GM23338 (cell line): Measurements from ENCODE around the gene CACNG6. TPM values are rescaled to one million over a fixed set of nuclear protein-coding genes. Genes with fewer than 3 reads are reported as not detected.

Experiments
- CREB1 ChIP-seq: fragments of 250-450 bp; sonication (Bioruptor Pico); IDR thresholded peaks from 2 replicates; pipeline ENCODE4 v1.5.0; 2020; ENCODE audit warnings: low read depth, mild to moderate bottlenecking, moderate library complexity
- ETS1 ChIP-seq: IDR thresholded peaks from 2 replicates; pipeline ENCODE4 v1.6.1; 2016; ENCODE audit warnings: antibody characterized with exemption
- EZH2 ChIP-seq: fragments of 200-600 bp; sonication (generic); IDR thresholded peaks from one replicate; pipeline ENCODE4 v1.8.0; 2017; ENCODE audit warnings: antibody characterized with exemption, mild to moderate bottlenecking, low read depth; ENCODE audit not compliant: unreplicated experiment
- EZH2phosphoT487 ChIP-seq: fragments of 200-600 bp; sonication (generic); IDR thresholded peaks from one replicate; pipeline ENCODE4 v1.8.1; 2018; ENCODE audit warnings: antibody characterized with exemption; ENCODE audit not compliant: unreplicated experiment
- NANOG ChIP-seq: IDR thresholded peaks from 2 replicates; pipeline ENCODE4 v1.6.1; 2016; ENCODE audit warnings: antibody characterized with exemption, borderline replicate concordance
- STAT1 ChIP-seq: IDR thresholded peaks from one replicate; pipeline ENCODE4 v1.6.1; 2016; ENCODE audit warnings: antibody characterized with exemption; ENCODE audit not compliant: unreplicated experiment
- ZNF114 ChIP-seq: fragments of 250-450 bp; sonication (Bioruptor Pico); IDR thresholded peaks from 2 replicates; pipeline ENCODE4 v1.5.0; 2020; ENCODE audit warnings: mild to moderate bottlenecking, moderate library complexity
- ZNF331 ChIP-seq: fragments of 250-450 bp; sonication (Bioruptor Pico); IDR thresholded peaks from 2 replicates; pipeline ENCODE4 v1.5.0; 2020; ENCODE audit warnings: low read depth, mild to moderate bottlenecking, moderate library complexity
- polyA plus RNA-seq: library from polyadenylated mRNA; unstranded; fragments of >200 nt; fragmentation: Nextera tagmentation; extraction: Ambion mirVana; gene quantifications from 2 replicates; pipeline ENCODE4 v1.2.1, GENCODE V29; 2016
- total RNA-seq: library from RNA; depleted of rRNA; stranded (reverse); fragments of >200 nt; shearing (Covaris generic); gene quantifications from 2 replicates; pipeline ENCODE4 v1.2.3, GENCODE V29; 2014
- TF ChIP-seq, protein P1 (sequence below): fragments of 250-450 bp; sonication (Bioruptor Pico); IDR thresholded peaks from 2 replicates; pipeline ENCODE4 v1.5.0; 2020; ENCODE audit warnings: mild to moderate bottlenecking, moderate library complexity
- TF ChIP-seq, protein P2 (sequence below): IDR thresholded peaks from one replicate; pipeline ENCODE4 v1.6.1; 2018; ENCODE audit warnings: antibody characterized with exemption; ENCODE audit not compliant: unreplicated experiment

CACNG6 gene
- total and polyA plus RNA-seq, 2 experiments from 2014 or later = 0.38 to 1.5 TPM

GRCh38 chr19:53978975-53979801 lies 12.2 kb upstream of the CACNG6 start (continued):
- TF ChIP-seq, protein P1, sequence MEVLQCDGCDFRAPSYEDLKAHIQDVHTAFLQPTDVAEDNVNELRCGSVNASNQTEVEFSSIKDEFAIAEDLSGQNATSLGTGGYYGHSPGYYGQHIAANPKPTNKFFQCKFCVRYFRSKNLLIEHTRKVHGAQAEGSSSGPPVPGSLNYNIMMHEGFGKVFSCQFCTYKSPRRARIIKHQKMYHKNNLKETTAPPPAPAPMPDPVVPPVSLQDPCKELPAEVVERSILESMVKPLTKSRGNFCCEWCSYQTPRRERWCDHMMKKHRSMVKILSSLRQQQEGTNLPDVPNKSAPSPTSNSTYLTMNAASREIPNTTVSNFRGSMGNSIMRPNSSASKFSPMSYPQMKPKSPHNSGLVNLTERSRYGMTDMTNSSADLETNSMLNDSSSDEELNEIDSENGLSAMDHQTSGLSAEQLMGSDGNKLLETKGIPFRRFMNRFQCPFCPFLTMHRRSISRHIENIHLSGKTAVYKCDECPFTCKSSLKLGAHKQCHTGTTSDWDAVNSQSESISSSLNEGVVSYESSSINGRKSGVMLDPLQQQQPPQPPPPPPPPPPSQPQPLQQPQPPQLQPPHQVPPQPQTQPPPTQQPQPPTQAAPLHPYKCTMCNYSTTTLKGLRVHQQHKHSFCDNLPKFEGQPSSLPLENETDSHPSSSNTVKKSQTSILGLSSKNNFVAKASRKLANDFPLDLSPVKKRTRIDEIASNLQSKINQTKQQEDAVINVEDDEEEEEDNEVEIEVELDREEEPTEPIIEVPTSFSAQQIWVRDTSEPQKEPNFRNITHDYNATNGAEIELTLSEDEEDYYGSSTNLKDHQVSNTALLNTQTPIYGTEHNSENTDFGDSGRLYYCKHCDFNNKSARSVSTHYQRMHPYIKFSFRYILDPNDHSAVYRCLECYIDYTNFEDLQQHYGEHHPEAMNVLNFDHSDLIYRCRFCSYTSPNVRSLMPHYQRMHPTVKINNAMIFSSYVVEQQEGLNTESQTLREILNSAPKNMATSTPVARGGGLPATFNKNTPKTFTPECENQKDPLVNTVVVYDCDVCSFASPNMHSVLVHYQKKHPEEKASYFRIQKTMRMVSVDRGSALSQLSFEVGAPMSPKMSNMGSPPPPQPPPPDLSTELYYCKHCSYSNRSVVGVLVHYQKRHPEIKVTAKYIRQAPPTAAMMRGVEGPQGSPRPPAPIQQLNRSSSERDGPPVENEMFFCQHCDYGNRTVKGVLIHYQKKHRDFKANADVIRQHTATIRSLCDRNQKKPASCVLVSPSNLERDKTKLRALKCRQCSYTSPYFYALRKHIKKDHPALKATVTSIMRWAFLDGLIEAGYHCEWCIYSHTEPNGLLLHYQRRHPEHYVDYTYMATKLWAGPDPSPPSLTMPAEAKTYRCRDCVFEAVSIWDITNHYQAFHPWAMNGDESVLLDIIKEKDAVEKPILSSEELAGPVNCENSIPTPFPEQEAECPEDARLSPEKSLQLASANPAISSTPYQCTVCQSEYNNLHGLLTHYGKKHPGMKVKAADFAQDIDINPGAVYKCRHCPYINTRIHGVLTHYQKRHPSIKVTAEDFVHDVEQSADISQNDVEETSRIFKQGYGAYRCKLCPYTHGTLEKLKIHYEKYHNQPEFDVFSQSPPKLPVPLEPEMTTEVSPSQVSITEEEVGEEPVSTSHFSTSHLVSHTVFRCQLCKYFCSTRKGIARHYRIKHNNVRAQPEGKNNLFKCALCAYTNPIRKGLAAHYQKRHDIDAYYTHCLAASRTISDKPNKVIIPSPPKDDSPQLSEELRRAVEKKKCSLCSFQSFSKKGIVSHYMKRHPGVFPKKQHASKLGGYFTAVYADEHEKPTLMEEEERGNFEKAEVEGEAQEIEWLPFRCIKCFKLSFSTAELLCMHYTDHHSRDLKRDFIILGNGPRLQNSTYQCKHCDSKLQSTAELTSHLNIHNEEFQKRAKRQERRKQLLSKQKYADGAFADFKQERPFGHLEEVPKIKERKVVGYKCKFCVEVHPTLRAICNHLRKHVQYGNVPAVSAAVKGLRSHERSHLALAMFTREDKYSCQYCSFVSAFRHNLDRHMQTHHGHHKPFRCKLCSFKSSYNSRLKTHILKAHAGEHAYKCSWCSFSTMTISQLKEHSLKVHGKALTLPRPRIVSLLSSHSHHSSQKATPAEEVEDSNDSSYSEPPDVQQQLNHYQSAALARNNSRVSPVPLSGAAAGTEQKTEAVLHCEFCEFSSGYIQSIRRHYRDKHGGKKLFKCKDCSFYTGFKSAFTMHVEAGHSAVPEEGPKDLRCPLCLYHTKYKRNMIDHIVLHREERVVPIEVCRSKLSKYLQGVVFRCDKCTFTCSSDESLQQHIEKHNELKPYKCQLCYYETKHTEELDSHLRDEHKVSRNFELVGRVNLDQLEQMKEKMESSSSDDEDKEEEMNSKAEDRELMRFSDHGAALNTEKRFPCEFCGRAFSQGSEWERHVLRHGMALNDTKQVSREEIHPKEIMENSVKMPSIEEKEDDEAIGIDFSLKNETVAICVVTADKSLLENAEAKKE (CRISPR knock-in tag) = no peak
- TF ChIP-seq EZH2 (no peak), ZNF114 (CRISPR knock-in tag) (no peak), ZNF331 (CRISPR knock-in tag) (no peak), CREB1 (no peak), EZH2phosphoT487 (no peak), STAT1 (no peak), ETS1 (no peak), NANOG (no peak)
- TF ChIP-seq, protein P2, sequence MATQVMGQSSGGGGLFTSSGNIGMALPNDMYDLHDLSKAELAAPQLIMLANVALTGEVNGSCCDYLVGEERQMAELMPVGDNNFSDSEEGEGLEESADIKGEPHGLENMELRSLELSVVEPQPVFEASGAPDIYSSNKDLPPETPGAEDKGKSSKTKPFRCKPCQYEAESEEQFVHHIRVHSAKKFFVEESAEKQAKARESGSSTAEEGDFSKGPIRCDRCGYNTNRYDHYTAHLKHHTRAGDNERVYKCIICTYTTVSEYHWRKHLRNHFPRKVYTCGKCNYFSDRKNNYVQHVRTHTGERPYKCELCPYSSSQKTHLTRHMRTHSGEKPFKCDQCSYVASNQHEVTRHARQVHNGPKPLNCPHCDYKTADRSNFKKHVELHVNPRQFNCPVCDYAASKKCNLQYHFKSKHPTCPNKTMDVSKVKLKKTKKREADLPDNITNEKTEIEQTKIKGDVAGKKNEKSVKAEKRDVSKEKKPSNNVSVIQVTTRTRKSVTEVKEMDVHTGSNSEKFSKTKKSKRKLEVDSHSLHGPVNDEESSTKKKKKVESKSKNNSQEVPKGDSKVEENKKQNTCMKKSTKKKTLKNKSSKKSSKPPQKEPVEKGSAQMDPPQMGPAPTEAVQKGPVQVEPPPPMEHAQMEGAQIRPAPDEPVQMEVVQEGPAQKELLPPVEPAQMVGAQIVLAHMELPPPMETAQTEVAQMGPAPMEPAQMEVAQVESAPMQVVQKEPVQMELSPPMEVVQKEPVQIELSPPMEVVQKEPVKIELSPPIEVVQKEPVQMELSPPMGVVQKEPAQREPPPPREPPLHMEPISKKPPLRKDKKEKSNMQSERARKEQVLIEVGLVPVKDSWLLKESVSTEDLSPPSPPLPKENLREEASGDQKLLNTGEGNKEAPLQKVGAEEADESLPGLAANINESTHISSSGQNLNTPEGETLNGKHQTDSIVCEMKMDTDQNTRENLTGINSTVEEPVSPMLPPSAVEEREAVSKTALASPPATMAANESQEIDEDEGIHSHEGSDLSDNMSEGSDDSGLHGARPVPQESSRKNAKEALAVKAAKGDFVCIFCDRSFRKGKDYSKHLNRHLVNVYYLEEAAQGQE = no peak
